ENCODE measurements around the gene NOX3. TPM values are rescaled to one million over a fixed set of nuclear protein-coding genes. Genes with fewer than 3 reads are reported as not detected.

Gene NOX3
- total RNA-seq, 1 experiment from 2014 or later: not detected

DNA sequence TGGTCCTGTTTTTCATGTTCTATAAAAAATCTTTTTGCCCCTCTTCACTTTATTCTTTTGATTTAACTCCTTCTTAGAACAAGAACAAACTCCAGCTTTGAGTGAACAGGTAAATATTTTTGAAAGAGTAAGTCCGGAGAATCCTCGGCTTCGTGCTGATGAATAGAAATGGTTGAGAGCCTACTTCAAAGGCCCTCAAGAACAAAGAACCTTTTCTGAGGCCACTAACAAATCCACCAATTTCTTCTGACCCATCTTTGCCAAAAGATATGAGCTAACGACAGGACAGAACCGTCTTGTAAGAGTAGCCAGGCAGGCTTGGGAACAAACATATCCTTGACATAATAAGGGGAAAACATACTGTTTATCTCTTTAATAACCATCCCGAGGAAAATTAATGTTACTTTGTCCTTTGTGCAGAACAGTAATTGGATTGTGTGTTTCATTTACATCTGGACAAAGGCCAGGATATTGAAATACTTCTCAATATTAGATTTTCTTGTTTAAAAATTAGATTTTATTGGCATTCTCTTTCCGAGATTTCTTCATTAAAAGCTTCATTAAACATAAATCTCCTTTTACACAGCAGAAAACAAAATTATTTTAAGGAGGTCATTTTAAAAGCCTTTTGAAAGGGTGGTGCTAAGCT, 52.9 kb downstream of the NOX3 start:
- no peaks in the 10 kb centered on the region for H3K23me2 ChIP-seq (ENCODE audit: insufficient read length, low read depth, low read length, poor library complexity, severe bottlenecking)
- no peak overlapping the region for H2AK5ac ChIP-seq (ENCODE audit: insufficient read length, low read length)
- H4K20me1 ChIP-seq (ENCODE audit: control insufficient read depth, insufficient read depth, insufficient read length): peaks cover 2% of the 10 kb centered on the region
- Mint-ChIP-seq H3K4me3 (no peak overlapping the region), H3K27me3 (ENCODE audit: low read depth) (no peaks in the 10 kb centered on the region; the same call in 1 of the 2 replicates), H3K9me3 (no peaks in the 10 kb centered on the region), H3K36me3 (ENCODE audit: insufficient read depth in 1 of 3, low read depth in 3 of 3) (no peaks in the 10 kb centered on the region), H3K27ac (no peak overlapping the region), H3K4me1 (0 out of 4 replicates have a peak, but pooled peaks cover 0 to 4% of the 10 kb centered on the region in 2 experiments)
- H3K4ac ChIP-seq (ENCODE audit: low read depth, low read length): no peak overlapping the region
- H3K56ac ChIP-seq (ENCODE audit: insufficient read length, low read depth, low read length): no peak overlapping the region
- no peak overlapping the region for H3K4me2 ChIP-seq (ENCODE audit: insufficient read depth, insufficient read length, low read length)
- H2BK120ac ChIP-seq (ENCODE audit: low read depth, low read length, poor library complexity, severe bottlenecking): no peak overlapping the region
- H3K14ac ChIP-seq (ENCODE audit: insufficient read depth, low read length): no peak overlapping the region
- H4K91ac ChIP-seq (ENCODE audit: insufficient read length, low read depth, low read length): no peak overlapping the region
- H3K79me2 ChIP-seq (ENCODE audit: insufficient read depth, low read length): no peaks in the 10 kb centered on the region
- H3K4me1 ChIP-seq (ENCODE audit: insufficient read depth, low read length): no peaks in the 10 kb centered on the region
- no peak overlapping the region for H4K8ac ChIP-seq (replicated peaks; ENCODE audit: insufficient read length, low read depth, low read length)
- H3K23ac ChIP-seq (ENCODE audit: insufficient read length, low read depth, low read length): no peak overlapping the region
- H3T11ph ChIP-seq (ENCODE audit: low read length): no peak overlapping the region
- H3K9me3 ChIP-seq (ENCODE audit: control insufficient read depth, low read depth, low read length): no peaks in the 10 kb centered on the region
- TF ChIP-seq, protein P1, sequence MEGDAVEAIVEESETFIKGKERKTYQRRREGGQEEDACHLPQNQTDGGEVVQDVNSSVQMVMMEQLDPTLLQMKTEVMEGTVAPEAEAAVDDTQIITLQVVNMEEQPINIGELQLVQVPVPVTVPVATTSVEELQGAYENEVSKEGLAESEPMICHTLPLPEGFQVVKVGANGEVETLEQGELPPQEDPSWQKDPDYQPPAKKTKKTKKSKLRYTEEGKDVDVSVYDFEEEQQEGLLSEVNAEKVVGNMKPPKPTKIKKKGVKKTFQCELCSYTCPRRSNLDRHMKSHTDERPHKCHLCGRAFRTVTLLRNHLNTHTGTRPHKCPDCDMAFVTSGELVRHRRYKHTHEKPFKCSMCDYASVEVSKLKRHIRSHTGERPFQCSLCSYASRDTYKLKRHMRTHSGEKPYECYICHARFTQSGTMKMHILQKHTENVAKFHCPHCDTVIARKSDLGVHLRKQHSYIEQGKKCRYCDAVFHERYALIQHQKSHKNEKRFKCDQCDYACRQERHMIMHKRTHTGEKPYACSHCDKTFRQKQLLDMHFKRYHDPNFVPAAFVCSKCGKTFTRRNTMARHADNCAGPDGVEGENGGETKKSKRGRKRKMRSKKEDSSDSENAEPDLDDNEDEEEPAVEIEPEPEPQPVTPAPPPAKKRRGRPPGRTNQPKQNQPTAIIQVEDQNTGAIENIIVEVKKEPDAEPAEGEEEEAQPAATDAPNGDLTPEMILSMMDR (conservative IDR thresholded peaks at IDR 0.05): no peak
- H4K5ac ChIP-seq (ENCODE audit: insufficient read length, low read depth, low read length): no peak overlapping the region
- H2BK20ac ChIP-seq (ENCODE audit: low read depth, low read length, poor library complexity, severe bottlenecking): no peak overlapping the region
- no peak for DNase-seq
- no peak overlapping the region for H3K9ac ChIP-seq (ENCODE audit: extremely low read depth, insufficient read length, low read length)
- no peak overlapping the region for H3K18ac ChIP-seq (ENCODE audit: insufficient read length, low read depth, low read length)
- H3K27ac ChIP-seq (ENCODE audit: insufficient read length, low read depth, low read length): no peak overlapping the region
- no peak overlapping the region for H2BK5ac ChIP-seq (ENCODE audit: insufficient read length, low read length)
- H3K79me1 ChIP-seq (ENCODE audit: insufficient read depth, low read depth, low read length, poor library complexity, severe bottlenecking): no peaks in the 10 kb centered on the region
- no peak overlapping the region for H2AFZ ChIP-seq (ENCODE audit: low read length)
- no peak overlapping the region for H2BK15ac ChIP-seq (ENCODE audit: low read depth, low read length)
- H3K27me3 ChIP-seq (ENCODE audit: insufficient read depth, low read length): no peaks in the 10 kb centered on the region
- no peak overlapping the region for H2BK12ac ChIP-seq (ENCODE audit: insufficient read length, low read depth, low read length)
- no CpG with 5 or more reads among the region's 7 CpGs for WGBS (ENCODE audit: extremely low coverage, insufficient read length, low lambda C conversion rate)
